LoVo (cell line): ENCODE results near the gene EGLN3.

ENCODE experiments used
- DNase-seq: peaks from one replicate; pipeline ENCODE4 v3.0.0-alpha.2; 2016; ENCODE audit warnings: low spot score

The EGLN3 gene

DNA sequence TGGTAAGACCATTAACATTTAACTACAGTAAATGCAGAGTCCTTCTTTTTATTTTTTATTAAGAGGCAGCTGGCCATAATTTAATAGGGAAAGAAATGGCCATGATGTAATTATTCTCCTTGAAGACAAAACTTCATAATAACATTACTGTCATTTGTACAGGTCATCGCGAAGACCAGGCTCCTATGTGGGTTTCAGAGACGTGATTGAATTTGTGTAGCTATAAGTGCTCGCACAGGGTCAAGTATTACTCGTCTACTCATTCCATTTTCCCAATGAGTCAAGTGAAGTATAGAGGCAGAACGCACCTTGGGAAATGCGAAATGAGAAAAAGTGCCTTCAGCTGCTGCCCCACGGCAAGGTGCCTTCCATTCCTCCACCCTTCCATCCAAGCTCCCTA is 40.4 kb downstream of the EGLN3 start:
- DNase-seq: no peak

- no peak for DNase-seq
Measured at GRCh38 chr14:33909380-33910084, 41.3 kb downstream of the EGLN3 start.

GRCh38 chr14:33908540-33909223 is 42.2 kb downstream of the EGLN3 start:
- no peak for DNase-seq

- DNase-seq: no peak
Measured at GRCh38 chr14:33906968-33907367, 43.9 kb downstream of the EGLN3 start.

- DNase-seq: no peak
Measured at GRCh38 chr14:33904609-33905008, 46.3 kb downstream of the EGLN3 start.

- DNase-seq: no peak
Measured at GRCh38 chr14:33903369-33903768, 47.5 kb downstream of the EGLN3 start.

DNA sequence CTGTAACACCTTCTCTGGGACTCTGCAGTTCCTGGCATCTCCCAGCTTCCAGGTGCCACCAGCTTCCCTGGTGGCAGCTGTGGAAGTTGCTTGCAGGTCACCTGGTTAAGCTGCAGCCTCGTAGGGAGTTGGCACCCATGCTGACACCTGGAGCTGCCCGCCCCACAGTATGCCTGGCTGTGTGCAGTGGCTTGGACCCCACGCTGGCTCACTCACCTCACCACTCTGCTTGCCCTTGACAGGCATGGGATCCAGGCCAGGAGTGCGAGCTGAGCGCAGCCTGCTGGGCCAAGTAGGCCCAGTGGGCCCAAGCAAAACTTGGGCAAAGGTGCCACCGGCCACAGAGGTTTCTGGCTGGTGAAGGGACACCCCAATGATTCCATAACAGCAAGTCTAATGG is 48.5 kb downstream of the EGLN3 start:
- no peak for DNase-seq

GRCh38 chr14:33901426-33902155 is 49.3 kb downstream of the EGLN3 start:
- DNase-seq: no peak

DNA sequence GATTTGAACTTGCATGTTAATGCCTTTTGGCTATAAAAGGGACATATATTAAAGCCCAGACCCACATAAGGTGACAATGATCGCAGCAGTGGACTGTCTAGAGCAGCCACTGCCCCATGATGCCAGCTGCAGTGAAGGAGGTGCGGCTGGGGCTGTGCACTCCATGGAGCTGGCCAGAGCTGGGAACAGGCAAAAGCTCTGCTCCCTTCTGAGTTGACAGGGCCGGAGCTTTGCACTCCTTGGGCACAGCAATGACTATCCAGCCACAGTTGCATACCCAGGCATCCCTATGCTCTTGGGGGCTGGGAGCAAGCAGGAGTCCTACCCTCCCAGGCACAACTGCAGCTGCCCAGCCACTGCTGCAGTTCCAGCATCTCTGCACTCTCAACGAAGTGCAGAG is 50.2 kb downstream of the EGLN3 start:
- no peak for DNase-seq

- no peak for DNase-seq
Measured at GRCh38 chr14:33899723-33900341, 51.0 kb downstream of the EGLN3 start.

- no peak for DNase-seq
Measured at GRCh38 chr14:33897878-33898535, 52.9 kb downstream of the EGLN3 start.

GRCh38 chr14:33897382-33897781 is 53.5 kb downstream of the EGLN3 start:
- no peak for DNase-seq

- no peak for DNase-seq
Measured at GRCh38 chr14:33894339-33894738, 56.5 kb downstream of the EGLN3 start.

GRCh38 chr14:33891700-33892099 is 59.2 kb downstream of the EGLN3 start:
- peak; percentile 32 for DNase-seq

- no peak for DNase-seq
Measured at GRCh38 chr14:33884916-33885315, 66.0 kb downstream of the EGLN3 start.

- DNase-seq: no peak
Measured at GRCh38 chr14:33880330-33880729, 70.5 kb downstream of the EGLN3 start.

- no peak for DNase-seq
Measured at GRCh38 chr14:33879684-33880286, 71.1 kb downstream of the EGLN3 start.

GRCh38 chr14:33876274-33876673 is 74.6 kb downstream of the EGLN3 start:
- DNase-seq: no peak
